ENCODE measurements around the gene TBC1D23. TPM values are rescaled to one million over a fixed set of nuclear protein-coding genes. Genes with fewer than 3 reads are reported as not detected.
A peak's percentile ranks its signal among the peaks of the same experiment; 100 is the strongest.

The TBC1D23 gene
- total and polyA plus RNA-seq, 2 of the 13 experiments (the other 11 are each of a cell fraction or from before 2014, with no cell fraction given): 28.7 to 35.4 TPM

GRCh38 chr3:100334488-100335351 is 73.9 kb downstream of the TBC1D23 start, which contains the start of gene NIT2 (continued):
- no peak for TF ChIP-seq ETV6 (CRISPR knock-in tag; conservative IDR thresholded peaks at IDR 0.05)
- TF ChIP-seq ZNF639 (CRISPR knock-in tag; conservative IDR thresholded peaks at IDR 0.05): peak; percentile 33; the same call in 1 of the 2 replicates
- TF ChIP-seq MTERF4 (CRISPR knock-in tag; IDR thresholded peaks at IDR 0.05): 0 out of 2 replicates have a peak, but pooled peaks have one; percentile 46
- TF ChIP-seq RBM39 (IDR thresholded peaks at IDR 0.05; ENCODE audit: low read depth, low read length, poor library complexity, severe bottlenecking): no peak
- TF ChIP-seq HOXA9 (CRISPR knock-in tag; IDR thresholded peaks at IDR 0.05; ENCODE audit: borderline replicate concordance): no peak; the same call in 1 of the 2 replicates
- TF ChIP-seq CHD2 (IDR thresholded peaks at IDR 0.05; ENCODE audit: low read depth, low read length): 0 out of 2 replicates have a peak, but pooled peaks have one; percentile 39
- TF ChIP-seq DDIT3 (CRISPR knock-in tag; IDR thresholded peaks at IDR 0.05): no peak
- peak; percentile 34; the same call in 1 of the 2 replicates for TF ChIP-seq SALL1 (CRISPR knock-in tag; IDR thresholded peaks at IDR 0.05)
- TF ChIP-seq RXRB (CRISPR knock-in tag; IDR thresholded peaks at IDR 0.05; ENCODE audit: borderline replicate concordance): peak; percentile 77
- TF ChIP-seq RNF2 (conservative IDR thresholded peaks at IDR 0.05; ENCODE audit: low read depth): 0 out of 2 replicates have a peak, but pooled peaks have one; percentile 54
- TF ChIP-seq ZNF225 (CRISPR knock-in tag; IDR thresholded peaks at IDR 0.05): no peak; the same call in 1 of the 2 replicates
- peak; percentile 67 for TF ChIP-seq TEAD3 (CRISPR knock-in tag; optimal IDR thresholded peaks at IDR 0.05; ENCODE audit: borderline replicate concordance)
- peak; percentile 69 for TF ChIP-seq CREB1 (IDR thresholded peaks at IDR 0.05)
- TF ChIP-seq CREB1 (CRISPR knock-in tag; IDR thresholded peaks at IDR 0.05): peak; percentile 75
- TF ChIP-seq MIER2 (CRISPR knock-in tag; IDR thresholded peaks at IDR 0.05): no peak
- no peak for TF ChIP-seq MLLT10 (CRISPR knock-in tag; IDR thresholded peaks at IDR 0.05)
- no peak; the same call in 1 of the 2 replicates for TF ChIP-seq ZNF235 (CRISPR knock-in tag; IDR thresholded peaks at IDR 0.05; ENCODE audit: borderline replicate concordance)
- TF ChIP-seq NRL (CRISPR knock-in tag; IDR thresholded peaks at IDR 0.05; ENCODE audit: borderline replicate concordance): no peak
- TF ChIP-seq MAZ (IDR thresholded peaks at IDR 0.05; ENCODE audit: borderline replicate concordance, low read depth, low read length): peak; percentile 69; the same call in 1 of the 2 replicates
- TF ChIP-seq MAZ (CRISPR knock-in tag; IDR thresholded peaks at IDR 0.05; ENCODE audit: low read depth): peak; percentile 88
- no peak for TF ChIP-seq ZNF460 (CRISPR knock-in tag; IDR thresholded peaks at IDR 0.05; ENCODE audit: borderline replicate concordance)
- no peak for TF ChIP-seq SNRNP70 (IDR thresholded peaks at IDR 0.05; ENCODE audit: low read depth, low read length)
- TF ChIP-seq ZNF597 (CRISPR knock-in tag; IDR thresholded peaks at IDR 0.05): no peak
- peak; percentile 74; the same call in 1 of the 2 replicates for TF ChIP-seq BRD4 (CRISPR knock-in tag; IDR thresholded peaks at IDR 0.05)
- TF ChIP-seq POLR2A (IDR thresholded peaks at IDR 0.05; ENCODE audit: insufficient read depth in 1 of 2, low read depth in 2 of 2, low read length in 2 of 2): peak; percentile 87 to 95
- TF ChIP-seq TP53 (CRISPR knock-in tag; conservative IDR thresholded peaks at IDR 0.05): 0 out of 2 replicates have a peak, but pooled peaks have one; percentile 59
- peak; percentile 81; the same call in 1 of the 2 replicates for TF ChIP-seq ZNF256 (CRISPR knock-in tag; conservative IDR thresholded peaks at IDR 0.05)

All from HepG2 (cell line).